Aorta (tissue), 5 donors: Measurements from ENCODE around the gene CDIP1. TPM values are rescaled to one million over a fixed set of nuclear protein-coding genes. Genes with fewer than 3 reads are reported as not detected.

Source experiments
- ATAC-seq: fragments of 200-7000 bp; cut with Tn5 transposase; one replicate; pipeline ENCODE4 v1.9.1; 2022; ENCODE audit warnings: moderate library complexity; ENCODE audit not compliant: low FRiP score
- DNase-seq, 2 donors: peaks; one replicate each; pipeline ENCODE4 v3.0.0-alpha.2; 2020
- H3K27ac ChIP-seq, 2 donors: one replicate each; pipeline ENCODE4 v1.5.1; 2013; ENCODE audit warnings: low read length in 2 of 2, mild to moderate bottlenecking in 2 of 2, moderate library complexity in 2 of 2, control low read depth in 1 of 2, inconsistent platforms in 1 of 2, low read depth in 1 of 2
- H3K27me3 ChIP-seq, 2 donors: one replicate each; pipeline ENCODE4 v1.6.1; 2013; ENCODE audit warnings: control low read depth in 1 of 2, low read length in 1 of 2, mild to moderate bottlenecking in 1 of 2, moderate library complexity in 1 of 2; ENCODE audit not compliant: insufficient read depth in 2 of 2, control insufficient read depth in 1 of 2
- H3K36me3 ChIP-seq, 2 donors: one replicate each; pipeline ENCODE4 v1.6.1; 2013; ENCODE audit warnings: control low read depth in 1 of 2, low read length in 1 of 2, mild to moderate bottlenecking in 1 of 2; ENCODE audit not compliant: insufficient read depth in 2 of 2, control insufficient read depth in 1 of 2
- H3K4me1 ChIP-seq, 2 donors: one replicate each; pipeline ENCODE4 v1.6.1; 2013; ENCODE audit warnings: low read length in 2 of 2, control low read depth in 1 of 2, mild to moderate bottlenecking in 1 of 2, moderate library complexity in 1 of 2; ENCODE audit not compliant: insufficient read depth in 2 of 2, control insufficient read depth in 1 of 2
- H3K4me3 ChIP-seq, 2 donors: one replicate each; pipeline ENCODE4 v1.5.1; 2013; ENCODE audit warnings: low read length in 2 of 2, control low read depth in 1 of 2, mild to moderate bottlenecking in 1 of 2
- H3K9me3 ChIP-seq: one replicate; pipeline ENCODE4 v1.6.1; 2013; ENCODE audit warnings: mild to moderate bottlenecking, low read length; ENCODE audit not compliant: control insufficient read depth
- WGBS, 2 donors: extraction: QIAGEN DNeasy Blood & Tissue Kit; methylation state at CpG; one replicate each; pipeline ENCODE4 v1.1.7; 2013; 5-methylcytosine and 5-hydroxymethylcytosine counted together
- intact Hi-C, 2 donors: fragments of 100-400 bp; cut with DNase I; formaldehyde crosslinking; loops; one replicate each; pipeline versions ENCODE4 v1.14.2 to v1.15.0; 2022
- polyA plus RNA-seq, 2 donors: library from polyadenylated mRNA; stranded (reverse); fragments of 200-250 nt; gene quantifications; one replicate each; pipeline ENCODE4 v1.2.3, GENCODE V29; 2013
- total RNA-seq, 2 donors: library from RNA; stranded (reverse); fragmentation: NEBNext Ultra II Directional; extraction: Animal tissue kit (Norgen Biotek cat#: 25700); gene quantifications; one replicate each; pipeline ENCODE4 v1.2.1, GENCODE V29; 2021
- donor health status: healthy with polysubstance abuse.
- donor health status: Bipolar disorder and iron deficiency.
- donor health status: DM: no; HTN: no; CAD: no.
- donor health status: DM: no; HTN: no; CAD: no.
- donor health status: DM: yes; HTN: yes; CAD: no.

CDIP1 gene
- total and polyA plus RNA-seq, 4 donors: 12.5 to 34.7 (median 21.0) TPM

GRCh38 chr16:4513086-4513860, 25.3 kb downstream of the CDIP1 start:
- Histone ChIP-seq H3K27me3 (no peaks in the 10 kb centered on the region), H3K9me3 (no peaks in the 10 kb centered on the region), H3K4me1 (no peaks in the 10 kb centered on the region), H3K36me3 (peaks cover 0 to 3% of the 10 kb centered on the region in 2 donors), H3K27ac (no peak overlapping the region), H3K4me3 (no peak overlapping the region)
- ATAC-seq: no peak
- DNase-seq: peak in 1 of 2 donors; percentile 44
- intact Hi-C loops: no loop called here
- 79 to 86% methylated on average over 19 of the region's 19 CpGs for WGBS, 2 donors

DNA sequence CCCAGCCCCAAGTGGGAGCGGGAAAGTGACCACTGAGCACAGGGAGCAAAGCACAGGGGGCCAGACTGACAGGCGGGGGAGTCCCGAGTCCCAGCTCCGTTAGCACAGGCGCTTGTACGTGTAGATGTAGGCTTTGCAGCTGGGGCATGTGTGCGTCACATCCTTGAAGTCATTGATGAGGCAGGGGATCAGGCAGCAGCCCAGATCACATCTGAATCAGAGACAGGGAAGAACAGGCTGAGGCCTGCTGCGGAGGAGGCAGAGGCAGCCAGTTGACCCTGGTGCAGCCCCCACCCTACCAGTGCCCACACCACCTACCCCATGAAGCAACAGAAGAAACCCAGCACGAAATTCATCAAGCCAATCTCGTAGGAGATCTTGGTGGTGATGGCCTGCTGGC, 26.1 kb downstream of the CDIP1 start:
- Histone ChIP-seq H3K4me1 (no peaks in the 10 kb centered on the region), H3K27ac (no peak overlapping the region), H3K9me3 (no peaks in the 10 kb centered on the region), H3K27me3 (no peaks in the 10 kb centered on the region), H3K36me3 (peaks cover 0 to 4% of the 10 kb centered on the region in 2 donors), H3K4me3 (no peak overlapping the region)
- intact Hi-C loops: no loop called here
- 88 to 91% methylated on average over 10 of the region's 10 CpGs for WGBS, 2 donors
- peak; percentile 29 to 59 for DNase-seq
- ATAC-seq: no peak

GRCh38 chr16:4511441-4512082, 27.0 kb downstream of the CDIP1 start:
- no peak overlapping the region for H3K27ac ChIP-seq
- DNase-seq (peak; percentile 51 to 77), ATAC-seq (no peak)
- 60 to 65% methylated on average over 9 of the region's 9 CpGs for WGBS, 2 donors
- H3K4me1 ChIP-seq: no peaks in the 10 kb centered on the region
- peaks cover 0 to 4% of the 10 kb centered on the region in 2 donors for H3K36me3 ChIP-seq
- H3K4me3 ChIP-seq: no peak overlapping the region
- no peaks in the 10 kb centered on the region for H3K9me3 ChIP-seq
- intact Hi-C loops: no loop called here
- H3K27me3 ChIP-seq: no peaks in the 10 kb centered on the region

DNA sequence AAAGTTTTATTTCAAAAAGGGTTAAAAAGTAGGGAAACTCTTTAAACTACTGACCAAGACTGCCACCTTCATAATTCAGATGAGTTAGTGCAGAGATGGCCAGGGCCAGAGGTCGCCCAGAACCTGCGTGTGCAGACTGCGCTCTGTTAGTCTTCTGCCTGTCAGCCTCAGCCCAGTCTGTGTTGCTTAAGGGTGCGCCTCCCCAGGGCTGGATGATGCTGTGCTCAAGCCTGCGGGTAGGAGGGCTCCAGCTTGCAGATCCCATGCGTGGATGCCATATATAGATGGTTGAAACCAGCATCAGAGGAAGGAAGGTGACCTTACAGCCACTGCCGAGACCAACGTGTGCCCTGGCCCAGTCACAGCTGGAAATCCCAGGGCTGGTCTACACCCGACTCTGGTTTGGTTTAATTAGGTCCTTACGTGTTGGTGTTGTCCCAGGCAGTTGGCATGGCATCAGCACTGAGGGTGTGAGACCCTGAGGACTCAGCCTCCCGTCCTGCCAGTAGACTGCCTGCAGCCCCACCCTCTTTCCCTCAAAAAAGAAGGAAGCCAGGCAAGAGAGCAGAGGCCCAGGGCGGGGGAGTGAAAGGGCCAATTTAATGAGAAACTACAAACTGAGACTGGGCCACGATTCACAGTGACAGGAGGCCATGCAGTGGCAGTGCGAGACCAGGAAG, 27.7 kb downstream of the CDIP1 start:
- H3K36me3 ChIP-seq: peaks cover 0 to 4% of the 10 kb centered on the region in 2 donors
- H3K4me1 ChIP-seq: no peaks in the 10 kb centered on the region
- WGBS, 2 donors: 67 to 72% methylated on average over 14 of the region's 14 CpGs
- intact Hi-C loops: no loop called here
- H3K27me3 ChIP-seq: no peaks in the 10 kb centered on the region
- DNase-seq (peak; percentile 29 to 59), ATAC-seq (no peak)
- no peak overlapping the region for H3K27ac ChIP-seq
- no peaks in the 10 kb centered on the region for H3K9me3 ChIP-seq
- H3K4me3 ChIP-seq: no peak overlapping the region

DNA sequence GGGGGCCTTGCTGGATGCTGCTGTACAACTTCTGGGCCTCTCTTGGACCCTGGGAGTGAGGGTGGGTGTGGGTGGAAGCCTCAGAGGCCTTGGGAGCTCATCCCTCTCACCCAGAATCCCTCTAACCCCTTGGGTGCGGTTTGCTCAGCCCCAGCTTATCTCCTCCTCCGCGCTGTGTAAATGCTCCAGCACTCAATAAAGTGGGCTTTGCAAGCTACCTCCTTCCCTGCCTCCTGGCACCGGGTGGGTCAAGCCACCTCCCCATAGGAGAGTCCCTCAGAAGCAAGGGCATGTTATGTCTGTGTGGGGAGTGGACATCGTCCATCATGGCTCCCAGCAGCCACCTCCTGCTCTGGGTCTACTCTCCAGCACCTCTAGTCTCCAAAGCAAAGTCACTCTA, 28.4 kb downstream of the CDIP1 start:
- H3K9me3 ChIP-seq: no peaks in the 10 kb centered on the region
- H3K4me1 ChIP-seq: no peaks in the 10 kb centered on the region
- H3K27me3 ChIP-seq: no peaks in the 10 kb centered on the region
- DNase-seq (peak; percentile 24 to 53), ATAC-seq (no peak)
- no peak overlapping the region for H3K4me3 ChIP-seq
- WGBS, 2 donors: 70 to 81% methylated on average over 5 of the region's 5 CpGs
- no peak overlapping the region for H3K27ac ChIP-seq
- peaks cover 0 to 4% of the 10 kb centered on the region in 2 donors for H3K36me3 ChIP-seq
- intact Hi-C loops: no loop called here

DNA sequence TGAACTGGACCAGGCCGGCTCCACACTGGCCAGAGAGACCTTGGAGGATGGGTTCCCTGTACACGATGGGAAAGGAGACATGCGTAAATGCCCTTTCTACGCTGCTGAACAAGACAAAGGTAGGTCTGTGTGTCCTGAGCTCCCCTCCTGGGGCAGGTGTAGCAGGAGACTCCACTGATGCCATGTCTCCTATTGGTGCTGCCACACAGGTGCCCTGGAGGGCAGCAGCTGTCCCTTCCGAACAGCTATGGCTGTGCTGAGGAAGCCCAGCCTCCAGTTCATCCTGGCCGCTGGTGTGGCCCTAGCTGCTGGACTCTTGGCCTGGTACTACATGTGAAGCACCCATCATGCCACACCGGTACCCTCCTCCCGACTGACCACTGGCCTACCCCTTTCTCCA, 29.2 kb downstream of the CDIP1 start:
- no peaks in the 10 kb centered on the region for H3K9me3 ChIP-seq
- H3K36me3 ChIP-seq: peaks cover 0 to 4% of the 10 kb centered on the region in 2 donors
- H3K27ac ChIP-seq: no peak overlapping the region
- ATAC-seq (no peak), DNase-seq (peak; percentile 29 to 57)
- no peaks in the 10 kb centered on the region for H3K27me3 ChIP-seq
- H3K4me3 ChIP-seq: no peak overlapping the region
- intact Hi-C loops: loop anchor here in 1 of 2 donors (10.0 kb wide), 2 partner anchors 105 to 445 kb away; partner anchors contain the start of genes SEC14L5 and UBALD1
- no peaks in the 10 kb centered on the region for H3K4me1 ChIP-seq
- WGBS, 2 donors: 86% methylated on average over 8 of the region's 8 CpGs

DNA sequence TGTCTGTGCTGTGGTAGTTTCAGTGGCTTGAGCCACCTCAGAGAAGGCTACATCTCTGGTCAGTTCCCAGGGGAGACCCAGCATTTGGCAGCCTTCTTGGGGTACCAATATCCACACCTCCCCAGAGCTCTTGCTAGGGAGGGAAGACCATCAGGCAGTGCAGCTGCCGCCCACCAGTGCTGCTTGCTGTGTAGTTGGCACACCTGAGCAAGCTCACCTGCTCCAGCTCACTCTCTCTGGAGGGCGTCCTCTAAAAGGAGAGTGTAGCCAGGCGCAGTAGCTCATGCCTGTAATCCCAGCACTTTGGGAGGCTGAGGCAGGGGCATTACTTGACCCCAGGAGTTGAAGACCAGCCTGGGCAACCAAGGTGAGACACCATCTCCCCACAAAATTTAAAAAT, 29.8 kb downstream of the CDIP1 start:
- no peak for ATAC-seq

GRCh38 chr16:4507588-4508345, 30.8 kb downstream of the CDIP1 start:
- Histone ChIP-seq H3K27ac (no peak overlapping the region), H3K9me3 (no peaks in the 10 kb centered on the region), H3K27me3 (no peaks in the 10 kb centered on the region), H3K4me1 (no peaks in the 10 kb centered on the region), H3K4me3 (no peak overlapping the region), H3K36me3 (peaks cover 0 to 4% of the 10 kb centered on the region in 2 donors)
- DNase-seq: peak in 1 of 2 donors; percentile 37
- no peak for ATAC-seq
- intact Hi-C loops: loop anchor here (2.0 to 10.0 kb wide), 3 partner anchors 41 to 447 kb away; partner anchors contain the start of genes SEC14L5 (in 1 of the 2) and UBALD1 (in 1 of the 2)
- WGBS, 2 donors: 91 to 92% methylated on average over 17 of the region's 17 CpGs

More for the DNA sequence above, 29.8 kb downstream of the CDIP1 start:
- H3K27ac ChIP-seq: no peak overlapping the region
- intact Hi-C loops: loop anchor here in 1 of 2 donors (10.0 kb wide), 2 partner anchors 106 to 446 kb away; partner anchors contain the start of genes SEC14L5 and UBALD1
- peaks cover 0 to 4% of the 10 kb centered on the region in 2 donors for H3K36me3 ChIP-seq
- H3K27me3 ChIP-seq: no peaks in the 10 kb centered on the region
- DNase-seq: peak; percentile 23 to 66
- no peaks in the 10 kb centered on the region for H3K4me1 ChIP-seq
- H3K9me3 ChIP-seq: no peaks in the 10 kb centered on the region
- H3K4me3 ChIP-seq: no peak overlapping the region
- WGBS, 2 donors: 94 to 97% methylated on average over 3 of the region's 3 CpGs
